ENCODE results near the gene DPEP3.
"Not testable (repeated sequence)": the region's sequence is repeated elsewhere in the genome, so short reads cannot be mapped to it uniquely, and the experiment has no call there.

DNA sequence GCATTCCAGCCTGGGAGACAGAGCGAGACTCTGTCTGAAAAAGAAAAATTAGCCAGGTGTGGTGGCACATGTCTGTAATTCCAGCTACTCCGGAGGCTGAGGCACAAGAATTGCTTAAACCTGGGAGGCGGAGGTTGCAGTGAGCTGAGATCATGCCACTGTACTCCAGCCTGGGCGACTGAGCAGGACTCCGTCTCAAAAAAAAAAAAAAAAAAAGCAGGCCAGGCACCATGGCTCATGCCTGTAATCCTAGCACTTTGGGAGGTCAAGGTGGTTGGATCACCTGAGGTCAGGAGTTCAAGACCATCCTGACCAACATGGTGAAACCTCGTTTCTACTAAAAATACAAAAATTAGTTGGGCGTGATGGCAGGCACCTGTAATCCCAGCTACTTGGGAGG is 8.0 kb downstream of the DPEP3 start:
- TF ChIP-seq, protein P1, sequence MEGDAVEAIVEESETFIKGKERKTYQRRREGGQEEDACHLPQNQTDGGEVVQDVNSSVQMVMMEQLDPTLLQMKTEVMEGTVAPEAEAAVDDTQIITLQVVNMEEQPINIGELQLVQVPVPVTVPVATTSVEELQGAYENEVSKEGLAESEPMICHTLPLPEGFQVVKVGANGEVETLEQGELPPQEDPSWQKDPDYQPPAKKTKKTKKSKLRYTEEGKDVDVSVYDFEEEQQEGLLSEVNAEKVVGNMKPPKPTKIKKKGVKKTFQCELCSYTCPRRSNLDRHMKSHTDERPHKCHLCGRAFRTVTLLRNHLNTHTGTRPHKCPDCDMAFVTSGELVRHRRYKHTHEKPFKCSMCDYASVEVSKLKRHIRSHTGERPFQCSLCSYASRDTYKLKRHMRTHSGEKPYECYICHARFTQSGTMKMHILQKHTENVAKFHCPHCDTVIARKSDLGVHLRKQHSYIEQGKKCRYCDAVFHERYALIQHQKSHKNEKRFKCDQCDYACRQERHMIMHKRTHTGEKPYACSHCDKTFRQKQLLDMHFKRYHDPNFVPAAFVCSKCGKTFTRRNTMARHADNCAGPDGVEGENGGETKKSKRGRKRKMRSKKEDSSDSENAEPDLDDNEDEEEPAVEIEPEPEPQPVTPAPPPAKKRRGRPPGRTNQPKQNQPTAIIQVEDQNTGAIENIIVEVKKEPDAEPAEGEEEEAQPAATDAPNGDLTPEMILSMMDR (IDR thresholded peaks at IDR 0.05; ENCODE audit: low read depth, low read length), result not testable (repeated sequence)
- TF ChIP-seq EZH2phosphoT487 (IDR thresholded peaks at IDR 0.05; ENCODE audit: low read depth), result not testable (repeated sequence)
